HG02885 (cell line): ENCODE data around the gene KIF15.

Experiments used
- ATAC-seq: cut with Tn5 transposase; IDR thresholded peaks from one replicate; pipeline ENCODE4 v1.9.1; 2021; ENCODE audit warnings: mild to moderate bottlenecking; ENCODE audit not compliant: unreplicated experiment, poor library complexity

KIF15 gene

DNA sequence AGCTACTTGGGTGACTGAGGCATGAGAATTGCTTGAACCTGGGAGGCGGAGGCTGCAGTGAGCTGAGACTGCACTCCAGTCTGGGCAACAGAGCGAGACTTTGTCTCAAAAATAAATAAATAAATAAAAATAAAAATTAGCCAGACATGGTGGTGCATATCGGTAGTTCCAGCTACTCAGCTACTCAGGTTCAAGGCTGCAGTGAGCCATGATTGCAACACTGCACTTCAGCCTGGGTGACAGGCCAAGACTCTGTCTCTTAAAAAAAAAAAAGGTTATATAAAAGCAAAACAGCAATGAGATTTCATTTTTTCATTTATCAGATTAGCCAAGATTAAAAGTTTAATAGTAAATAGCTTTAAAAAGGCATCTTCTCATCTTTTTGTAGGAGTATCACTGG lies 115.7 kb downstream of the KIF15 start:
- no peak for ATAC-seq

DNA sequence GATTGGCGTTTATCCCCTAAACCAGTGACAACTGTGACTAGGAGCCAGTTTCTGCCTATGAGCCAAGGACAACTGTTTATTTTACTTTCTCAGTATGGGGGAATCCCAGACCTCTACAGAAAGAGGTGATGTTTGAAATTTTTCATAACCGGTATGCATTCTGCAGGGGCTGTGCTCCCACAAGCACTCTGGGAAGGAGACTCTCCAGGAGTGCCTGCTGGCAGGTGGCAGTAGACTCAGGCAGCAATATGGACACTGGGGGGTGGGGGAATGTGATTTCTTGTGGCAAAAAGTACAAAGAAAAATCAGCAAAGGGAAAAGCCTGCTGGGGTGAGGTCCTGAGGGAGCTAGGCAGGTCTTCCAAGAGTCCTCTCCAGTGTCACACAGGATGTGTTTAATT lies 118.7 kb downstream of the KIF15 start:
- no peak for ATAC-seq

GRCh38 chr3:44883213-44883955 lies 121.8 kb downstream of the KIF15 start:
- ATAC-seq = no peak

DNA sequence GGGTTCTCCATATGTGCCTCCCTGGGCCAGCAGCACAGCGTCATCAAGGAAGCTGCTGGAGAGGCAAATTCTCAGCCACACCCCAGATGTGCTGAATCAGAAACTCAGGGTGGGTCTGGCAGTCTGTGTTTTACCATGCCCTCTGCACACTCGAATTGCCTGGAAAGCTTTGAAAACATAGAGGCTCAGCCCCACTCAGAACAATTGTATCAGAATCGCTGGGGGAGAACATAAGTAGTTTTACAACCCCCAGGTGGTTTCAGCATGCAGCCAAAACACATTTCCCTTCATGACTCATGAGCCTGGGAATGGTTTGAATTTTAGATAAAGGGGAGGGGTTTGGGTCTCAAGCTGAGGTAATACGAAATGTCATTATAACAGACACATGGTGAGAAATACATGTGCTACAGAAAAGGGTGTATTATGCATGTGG lies 122.4 kb downstream of the KIF15 start:
- ATAC-seq = no peak

- ATAC-seq = no peak
Measured at GRCh38 chr3:44885618-44886017, 124.0 kb downstream of the KIF15 start.

DNA sequence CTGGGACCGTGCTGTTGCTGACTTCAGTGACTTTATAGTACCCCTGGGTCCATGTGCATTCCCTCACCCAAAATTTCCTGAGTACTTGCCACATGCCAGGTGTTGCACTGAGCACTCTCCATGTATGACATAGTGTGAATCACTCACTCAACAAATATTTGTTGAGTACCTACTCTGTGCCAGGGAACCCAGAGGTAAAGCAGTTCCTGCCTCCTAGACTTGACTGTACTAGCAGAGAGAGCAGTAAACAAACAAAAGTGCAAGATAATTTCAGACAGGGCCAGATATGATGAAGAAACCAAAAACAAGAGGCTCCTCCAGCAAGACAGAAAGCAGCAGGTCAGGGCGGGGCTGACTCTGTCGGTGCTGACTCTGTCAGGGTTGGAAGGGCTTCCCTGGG lies 125.0 kb downstream of the KIF15 start:
- ATAC-seq = no peak

DNA sequence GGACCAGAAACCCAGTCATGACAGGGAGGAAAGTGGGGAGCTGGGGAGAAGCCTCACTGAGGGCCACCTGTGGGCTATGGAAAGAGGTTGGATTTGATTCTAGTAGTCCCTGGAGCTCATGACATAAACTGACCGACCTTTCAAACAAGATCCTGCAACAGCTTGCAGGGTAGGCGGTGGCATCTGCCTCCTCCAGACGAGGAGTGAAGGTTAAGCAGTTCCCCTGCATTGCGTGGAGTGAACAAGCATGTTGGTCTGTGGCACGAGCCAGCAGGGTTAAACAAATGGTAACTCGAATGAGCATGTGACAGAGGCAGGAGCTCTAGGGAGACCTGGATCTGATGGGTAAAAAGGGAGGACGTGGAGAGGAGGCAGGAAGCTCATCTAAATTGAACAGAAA lies 125.5 kb downstream of the KIF15 start:
- no peak for ATAC-seq

DNA sequence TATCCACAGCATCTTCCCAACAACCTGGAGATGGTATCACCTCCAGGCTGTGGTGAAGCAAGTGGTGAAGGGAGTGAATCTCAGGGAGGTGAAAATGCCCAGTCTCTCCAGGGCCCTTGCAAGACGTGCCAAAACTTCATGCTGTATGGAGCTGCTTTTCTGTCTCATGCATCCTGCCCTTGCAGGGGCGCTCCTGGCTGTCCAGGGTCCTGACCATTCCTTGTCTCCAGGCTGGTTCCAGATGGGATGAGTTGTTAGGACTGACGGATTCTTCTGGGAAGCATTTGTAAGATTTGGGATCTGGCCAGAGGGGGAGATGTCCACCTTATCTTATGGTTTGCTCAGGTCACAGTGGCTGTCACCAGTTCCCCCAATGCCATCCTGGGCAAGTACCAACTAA lies 128.7 kb downstream of the KIF15 start:
- ATAC-seq = no peak

- ATAC-seq = no peak
Measured at GRCh38 chr3:44890852-44891251, 129.3 kb downstream of the KIF15 start.

GRCh38 chr3:44892689-44893088 lies 131.1 kb downstream of the KIF15 start:
- no peak for ATAC-seq

GRCh38 chr3:44893097-44893496 lies 131.5 kb downstream of the KIF15 start:
- no peak for ATAC-seq

- ATAC-seq = no peak
Measured at GRCh38 chr3:44894485-44894884, 132.9 kb downstream of the KIF15 start.

DNA sequence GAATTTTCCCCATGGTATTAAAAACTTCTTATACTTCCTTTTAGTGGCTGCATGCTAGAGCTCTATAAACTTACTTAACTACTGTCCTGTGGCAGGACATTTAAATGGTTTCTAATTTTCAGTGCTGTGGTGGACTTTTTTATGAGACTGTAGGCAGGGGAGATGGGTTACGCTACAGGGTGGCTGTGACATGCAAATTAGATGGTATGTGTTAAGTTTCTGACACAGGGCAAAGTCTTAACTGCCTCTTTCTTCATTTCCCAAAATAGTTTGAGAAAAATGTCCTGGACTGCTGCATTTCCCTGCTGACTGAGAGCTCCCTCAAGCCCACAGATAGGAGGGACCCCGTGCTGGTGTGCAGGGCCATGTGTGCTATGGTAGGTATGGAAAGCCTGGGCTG lies 134.8 kb downstream of the KIF15 start:
- no peak for ATAC-seq

- no peak for ATAC-seq
Measured at GRCh38 chr3:44899683-44900367, 138.2 kb downstream of the KIF15 start.

GRCh38 chr3:44902628-44903027 lies 141.0 kb downstream of the KIF15 start:
- no peak for ATAC-seq
